HG03378 (cell line): ENCODE results near the gene ESYT1.

Experiments used
- ATAC-seq: cut with Tn5 transposase; IDR thresholded peaks from one replicate; pipeline ENCODE4 v1.9.1; 2021; ENCODE audit warnings: mild to moderate bottlenecking, moderate library complexity; ENCODE audit not compliant: unreplicated experiment

Gene ESYT1

DNA sequence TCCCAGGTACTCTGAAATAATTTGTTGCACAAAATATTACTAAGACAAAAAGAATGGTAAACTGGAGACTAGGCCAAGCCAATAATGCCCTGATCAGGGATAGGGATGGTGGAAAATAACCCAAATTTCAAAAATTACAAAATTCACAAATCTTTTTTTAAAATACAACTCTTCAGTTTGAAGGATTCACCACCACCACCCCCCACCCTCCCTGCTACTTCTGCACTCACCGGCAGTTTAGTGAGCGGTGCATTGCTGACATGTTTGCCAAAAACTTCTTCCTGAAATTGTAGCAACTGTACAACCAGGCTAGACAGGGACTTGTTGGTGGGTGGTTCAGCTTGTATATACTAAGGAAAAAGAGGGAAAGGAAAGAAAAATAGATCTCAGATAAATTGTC is 58.9 kb downstream of the ESYT1 start:
- ATAC-seq: no peak

DNA sequence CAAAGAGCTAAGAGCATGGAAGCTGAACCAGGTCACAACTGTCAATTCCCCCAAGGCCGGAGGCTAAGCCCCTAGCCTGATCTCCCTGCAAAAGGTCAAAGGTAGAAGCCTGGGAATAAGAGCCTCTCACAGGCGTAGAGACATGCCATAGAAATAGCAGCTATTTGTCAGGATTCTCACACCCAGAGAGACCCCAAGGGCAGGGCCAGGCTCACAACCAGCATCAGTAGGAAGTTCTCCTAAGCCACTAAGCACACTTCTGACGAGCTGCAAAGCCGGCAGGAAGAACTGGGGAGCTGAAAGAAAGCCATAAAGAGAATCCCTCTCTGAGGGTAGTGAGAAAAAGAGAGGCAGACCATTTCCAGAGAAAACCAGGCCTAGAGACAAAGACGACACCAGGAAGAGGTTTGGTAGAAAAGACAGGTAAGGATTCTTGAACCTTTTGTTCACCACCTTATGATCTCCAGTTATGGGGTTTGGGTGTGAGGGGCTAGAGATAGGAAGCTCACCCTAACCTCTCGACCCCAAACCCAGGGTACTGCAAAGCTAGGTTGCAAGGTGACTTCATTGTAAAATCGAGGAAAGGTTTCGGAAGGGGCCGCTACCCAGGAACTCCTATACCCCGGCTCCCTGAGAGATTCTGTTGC is 60.2 kb downstream of the ESYT1 start:
- ATAC-seq: no peak

DNA sequence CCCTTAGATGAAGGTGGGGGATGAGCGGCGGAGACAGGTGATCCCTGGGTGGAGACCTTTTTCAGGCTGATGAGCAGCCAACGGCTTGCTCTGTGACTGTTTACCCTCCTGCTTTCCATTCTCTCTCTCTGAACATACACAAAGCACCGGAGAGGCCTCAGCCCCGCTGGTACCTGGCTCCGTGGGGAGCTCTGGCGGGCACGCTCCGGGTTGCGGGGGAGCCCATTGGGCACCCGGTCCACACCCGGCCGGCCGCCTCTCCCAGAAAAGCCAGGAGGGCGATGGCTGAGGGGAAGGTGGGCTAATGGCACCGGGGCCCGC is 60.7 kb downstream of the ESYT1 start:
- ATAC-seq: no peak

DNA sequence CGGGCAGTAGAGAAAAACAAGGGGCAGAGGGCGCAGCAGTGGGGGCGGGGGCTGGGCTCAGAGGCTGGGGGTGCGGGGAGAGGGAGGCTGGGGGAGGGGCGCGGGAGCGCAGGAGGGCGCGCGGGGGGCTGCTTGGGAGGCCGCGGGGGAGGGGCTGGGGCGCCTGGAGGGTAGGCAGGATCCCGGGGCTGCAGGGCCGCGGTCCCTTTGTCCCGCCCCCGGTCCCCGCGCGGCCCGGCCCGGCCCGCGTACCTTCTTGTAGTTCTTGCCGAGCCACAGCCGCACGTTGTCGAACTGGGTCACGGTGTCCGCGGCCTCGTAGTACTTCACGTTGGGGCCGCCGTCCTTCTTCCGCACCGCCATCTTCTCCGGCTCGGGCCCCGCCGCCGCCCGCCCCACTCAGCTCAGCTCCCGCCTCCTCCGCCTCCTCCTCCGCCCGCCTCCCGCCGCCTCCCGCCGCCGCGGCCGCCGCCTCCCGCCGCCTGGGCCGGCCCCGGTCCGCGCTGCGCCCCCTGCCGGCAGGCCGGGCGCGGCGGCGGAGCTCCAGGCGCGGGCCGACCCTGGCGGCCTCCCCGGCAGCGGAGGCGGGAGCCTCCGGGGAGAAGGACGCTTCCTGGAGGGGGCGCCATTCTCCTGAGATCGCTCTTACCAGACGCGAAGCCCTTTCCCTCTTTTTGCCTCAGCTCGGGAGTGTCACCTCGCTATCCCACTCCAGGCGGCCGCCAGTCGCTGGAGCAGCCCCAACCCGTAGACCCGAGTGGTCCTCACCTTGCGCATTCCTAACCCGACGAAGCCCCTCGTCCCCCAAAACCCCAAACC is 61.2 kb downstream of the ESYT1 start, which contains the start of gene SMARCC2:
Gene SMARCC2, minus strand, starts transcription at position 385 of the 819 bp plus-strand sequence. Its CDS starts 22 bp downstream, at position 363.
- ATAC-seq: peak; percentile 35

DNA sequence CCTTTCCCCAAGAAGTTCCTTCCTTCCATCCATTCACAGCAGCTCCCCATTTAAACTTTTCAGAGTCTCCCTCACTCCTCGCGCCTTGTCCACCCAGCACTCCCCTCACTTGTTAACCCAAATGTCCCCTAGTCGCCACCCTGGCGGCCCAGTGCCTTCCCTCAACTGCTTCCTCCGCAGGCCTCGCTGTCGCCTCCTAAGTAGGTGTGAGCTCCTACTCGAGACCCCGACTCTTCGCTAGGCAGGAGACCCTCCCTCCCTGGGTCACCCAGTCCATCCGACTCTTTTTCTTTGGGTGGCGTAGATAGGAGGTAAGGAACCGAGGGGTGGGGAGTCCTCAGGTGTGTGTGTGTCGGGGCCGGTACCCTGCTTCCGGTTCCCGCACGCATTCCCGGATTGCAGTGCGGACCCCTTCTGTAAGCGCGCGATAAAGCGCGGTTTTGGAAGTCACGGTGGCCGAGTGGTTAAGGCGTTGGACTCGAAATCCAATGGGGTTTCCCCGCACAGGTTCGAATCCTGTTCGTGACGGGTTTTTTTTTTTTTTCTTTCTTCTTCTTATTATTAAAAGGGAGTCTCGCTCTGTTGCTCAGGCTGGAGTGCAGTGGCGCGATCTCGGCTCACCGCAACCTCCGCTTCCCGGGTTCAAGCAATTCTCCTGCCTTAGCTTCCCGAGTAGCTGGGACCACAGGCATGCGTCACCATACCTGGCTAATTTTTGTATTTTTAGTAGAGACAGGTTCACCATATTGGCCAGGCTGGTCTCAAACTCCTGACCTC is 62.0 kb downstream of the ESYT1 start:
- peak; percentile 40 for ATAC-seq

DNA sequence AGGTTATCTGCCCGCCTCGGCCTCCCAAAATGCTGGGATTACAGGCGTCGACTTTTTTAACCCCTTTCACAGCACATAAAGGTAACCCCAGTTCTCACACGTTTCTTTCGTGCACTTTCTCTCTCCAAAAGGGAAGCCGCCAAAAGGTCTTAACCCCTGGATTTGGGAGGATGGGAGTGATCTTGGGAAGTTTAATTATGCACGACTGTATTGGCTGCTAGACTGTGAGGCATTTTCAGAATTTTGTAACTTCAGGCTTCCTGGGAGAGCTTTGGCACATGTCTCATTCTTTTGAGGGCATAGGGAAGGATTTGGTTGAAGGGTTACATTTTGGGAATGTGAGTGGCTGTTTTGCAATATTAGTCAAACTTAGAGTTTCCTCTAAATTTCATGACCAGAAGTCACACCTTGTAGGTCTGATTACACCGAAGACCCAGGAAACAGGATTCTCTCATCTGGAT is 62.7 kb downstream of the ESYT1 start:
- no peak for ATAC-seq

DNA sequence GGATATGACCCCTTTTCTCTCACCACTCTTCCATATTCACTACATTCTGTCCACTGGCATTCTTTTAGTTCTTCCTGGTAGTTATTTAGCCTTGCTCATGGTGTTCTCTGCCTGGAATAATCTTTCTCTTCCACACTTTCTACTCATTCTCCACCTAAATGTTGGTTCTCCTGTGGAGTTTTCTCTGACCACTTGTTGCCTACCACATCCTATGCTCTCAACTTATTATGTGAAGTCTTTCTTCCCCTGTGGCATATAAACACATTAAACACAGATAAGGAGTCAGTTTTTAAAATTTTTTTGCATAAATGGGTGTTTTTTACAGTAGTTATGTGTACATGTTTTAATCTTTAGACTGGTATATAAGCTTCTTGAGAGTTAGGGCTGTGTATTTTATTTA is 64.5 kb downstream of the ESYT1 start:
- ATAC-seq: no peak

DNA sequence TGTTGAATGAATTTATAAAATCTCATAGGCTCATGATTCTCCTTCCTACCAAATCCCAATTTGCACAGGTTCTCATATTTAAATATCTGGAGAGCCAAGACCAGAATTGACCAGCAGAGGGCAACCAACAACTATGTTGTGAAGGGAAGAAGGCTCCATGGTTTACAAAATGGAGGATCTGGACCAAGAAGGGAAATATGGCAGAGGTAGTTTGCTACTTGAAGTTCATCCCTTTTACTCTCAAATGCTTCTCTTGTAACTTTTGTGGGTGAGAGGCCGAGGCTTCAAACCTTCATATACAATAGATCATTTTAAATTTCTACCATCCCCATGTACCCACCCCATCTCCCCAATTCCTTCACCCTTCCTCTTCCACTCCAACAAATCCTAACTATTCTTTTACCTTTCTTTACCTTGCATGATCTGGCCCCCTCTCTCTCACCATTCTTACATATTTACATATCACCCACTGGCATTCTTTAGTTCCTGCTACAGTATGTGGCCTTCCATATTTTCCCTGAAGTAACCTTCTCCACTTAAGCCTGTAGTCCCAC is 65.0 kb downstream of the ESYT1 start:
- ATAC-seq: no peak
